Natural killer cell (primary cell): ENCODE results near the gene NR6A1. TPM values are rescaled to one million over a fixed set of nuclear protein-coding genes. Genes with fewer than 3 reads are reported as not detected.

Source experiments
- ATAC-seq, 3 donors: fragments of 150-1000 bp in 2 of 3; fragments of 200-7000 bp in 1 of 3; cut with Tn5 transposase; 1 replicate in 1 of 3; 2 replicates in 2 of 3; pipeline ENCODE4 v1.10.0; 2021; ENCODE audit warnings: mild to moderate bottlenecking in 2 of 3, moderate library complexity in 2 of 3
- DNase-seq, 2 donors: peaks; one replicate each; pipeline versions ENCODE4 v3.0.0 to v3.0.0-alpha.2; 2013 to 2021; ENCODE audit warnings: mixed read lengths in 1 of 2
- H3K27ac ChIP-seq: one replicate; pipeline ENCODE4 v1.5.1; 2013; ENCODE audit warnings: mild to moderate bottlenecking, low read length
- H3K27me3 ChIP-seq: one replicate; pipeline ENCODE4 v1.6.1; 2013; ENCODE audit warnings: low read length; ENCODE audit not compliant: control insufficient read depth, insufficient read depth
- H3K36me3 ChIP-seq: one replicate; pipeline ENCODE4 v1.6.1; 2013; ENCODE audit warnings: low read length; ENCODE audit not compliant: control insufficient read depth, insufficient read depth
- H3K4me1 ChIP-seq: one replicate; pipeline ENCODE4 v1.6.1; 2013; ENCODE audit warnings: low read length; ENCODE audit not compliant: control insufficient read depth, insufficient read depth
- H3K4me3 ChIP-seq: one replicate; pipeline ENCODE4 v1.5.1; 2013; ENCODE audit warnings: low read length
- H3K9me3 ChIP-seq: one replicate; pipeline ENCODE4 v1.6.1; 2013; ENCODE audit warnings: low read length; ENCODE audit not compliant: control insufficient read depth, insufficient read depth
- H3K27ac Mint-ChIP-seq, 2 donors: one replicate each; pipeline ENCODE4 v1.8.0; 2022; ENCODE audit warnings: mild to moderate bottlenecking in 2 of 2, mixed read lengths in 2 of 2, moderate library complexity in 1 of 2
- H3K27me3 Mint-ChIP-seq, 2 donors: one replicate each; pipeline ENCODE4 v1.8.0; 2022; ENCODE audit warnings: low read depth in 2 of 2, mixed read lengths in 2 of 2
- H3K36me3 Mint-ChIP-seq: one replicate; pipeline ENCODE4 v1.8.0; 2022; ENCODE audit warnings: mixed read lengths
- H3K4me1 Mint-ChIP-seq, 2 donors: one replicate each; pipeline ENCODE4 v1.8.0; 2022; ENCODE audit warnings: mixed read lengths in 2 of 2
- H3K4me3 Mint-ChIP-seq: one replicate; pipeline ENCODE4 v1.8.0; 2022; ENCODE audit warnings: mild to moderate bottlenecking, moderate library complexity, mixed read lengths
- H3K9me3 Mint-ChIP-seq, 2 donors: one replicate each; pipeline ENCODE4 v1.8.0; 2022; ENCODE audit warnings: mixed read lengths in 2 of 2
- CTCF ChIP-seq: fragments of 200-600 bp; IDR thresholded peaks from one replicate; pipeline ENCODE4 v1.8.0; 2022; ENCODE audit warnings: antibody characterized with exemption
- WGBS: methylation state at CpG from one replicate; pipeline ENCODE4 v1.1.7; 2013; ENCODE audit warnings: missing lambda C conversion rate; ENCODE audit not compliant: insufficient coverage; 5-methylcytosine and 5-hydroxymethylcytosine counted together
- intact Hi-C: fragments of 100-400 bp; cut with micrococcal nuclease; formaldehyde crosslinking; loops from one replicate; pipeline ENCODE4 v1.14.2; 2022
- total RNA-seq, 4 donors: library from RNA; stranded (reverse); fragments of 120-200 nt in 1 of 4; gene quantifications; one replicate each; pipeline versions ENCODE4 v1.2.3 to v1.2.4, GENCODE V29; 2013 to 2022

The NR6A1 gene
- total RNA-seq, 3 donors from 2014 or later (not counting 1 experiment from before 2014, with no cell fraction given), result 0.07 to 0.75 (median 0.49) TPM

GRCh38 chr9:124639637-124640036, 131.5 kb downstream of the NR6A1 start:
- DNase-seq (no peak), ATAC-seq (peak; percentile 52 to 87 (median 56))
- no peaks in the 10 kb centered on the region for H3K27me3 Mint-ChIP-seq
- intact Hi-C loops, result loop anchor here (2.0 kb wide), 1 partner anchor 17 kb away; no protein-coding TSS in a partner anchor
- H3K36me3 ChIP-seq, result no peaks in the 10 kb centered on the region
- no peaks in the 10 kb centered on the region for H3K9me3 ChIP-seq
- no peaks in the 10 kb centered on the region for H3K27me3 ChIP-seq
- no peak overlapping the region for H3K4me3 ChIP-seq
- peaks cover 27 to 54% of the 10 kb centered on the region in 2 donors for H3K4me1 Mint-ChIP-seq
- H3K36me3 Mint-ChIP-seq, result peaks cover under 1% of the 10 kb centered on the region
- H3K4me1 ChIP-seq, result peaks cover 4% of the 10 kb centered on the region
- H3K27ac Mint-ChIP-seq, result peak overlapping the region; percentile 75 to 87
- H3K27ac ChIP-seq, result peak overlapping the region; percentile 41
- H3K9me3 Mint-ChIP-seq, result no peaks in the 10 kb centered on the region
- H3K4me3 Mint-ChIP-seq, result peak overlapping the region; percentile 58
- TF ChIP-seq CTCF, result no peak

GRCh38 chr9:124635285-124635684, 135.8 kb downstream of the NR6A1 start:
- Mint-ChIP-seq H3K4me3 (no peak overlapping the region), H3K4me1 (peaks cover 43 to 65% of the 10 kb centered on the region in 2 donors), H3K27me3 (no peaks in the 10 kb centered on the region), H3K27ac (peak overlapping the region in 1 of 2 donors; percentile 34), H3K36me3 (no peaks in the 10 kb centered on the region), H3K9me3 (no peaks in the 10 kb centered on the region)
- no peak for TF ChIP-seq CTCF
- H3K27ac ChIP-seq, result no peak overlapping the region
- 72% methylated on average over 5 of the region's 5 CpGs for WGBS
- no peaks in the 10 kb centered on the region for H3K9me3 ChIP-seq
- intact Hi-C loops, result no loop called here
- DNase-seq (no peak), ATAC-seq (peak in 1 of 3 donors; percentile 41)
- H3K27me3 ChIP-seq, result no peaks in the 10 kb centered on the region
- no peaks in the 10 kb centered on the region for H3K36me3 ChIP-seq
- no peak overlapping the region for H3K4me3 ChIP-seq
- H3K4me1 ChIP-seq, result peaks cover under 1% of the 10 kb centered on the region

- no peak for DNase-seq
- Mint-ChIP-seq H3K27ac (peak overlapping the region; percentile 54 to 81), H3K4me1 (peaks cover 36 to 57% of the 10 kb centered on the region in 2 donors), H3K27me3 (no peaks in the 10 kb centered on the region), H3K9me3 (no peaks in the 10 kb centered on the region), H3K36me3 (no peaks in the 10 kb centered on the region), H3K4me3 (peak overlapping the region; percentile 61)
- Histone ChIP-seq H3K4me3 (no peak overlapping the region), H3K36me3 (no peaks in the 10 kb centered on the region), H3K9me3 (no peaks in the 10 kb centered on the region), H3K27ac (no peak overlapping the region), H3K27me3 (no peaks in the 10 kb centered on the region), H3K4me1 (peaks cover 4% of the 10 kb centered on the region)
- no peak for ATAC-seq
- TF ChIP-seq CTCF, result no peak
- WGBS, result 21% methylated on average over 5 of the region's 5 CpGs
- intact Hi-C loops, result no loop called here
These were observed 139.0 kb downstream of the NR6A1 start for GRCh38 chr9:124632077-124632621.

- no peaks in the 10 kb centered on the region for H3K36me3 ChIP-seq
- H3K27me3 ChIP-seq, result no peaks in the 10 kb centered on the region
- DNase-seq (no peak), ATAC-seq (peak in 1 of 3 donors; percentile 30)
- intact Hi-C loops, result no loop called here
- no peaks in the 10 kb centered on the region for H3K27me3 Mint-ChIP-seq
- H3K4me3 ChIP-seq, result no peak overlapping the region
- H3K27ac Mint-ChIP-seq, result peak overlapping the region; percentile 54 to 81
- H3K36me3 Mint-ChIP-seq, result no peaks in the 10 kb centered on the region
- H3K4me1 Mint-ChIP-seq, result peaks cover 36 to 54% of the 10 kb centered on the region in 2 donors
- no peak for TF ChIP-seq CTCF
- H3K27ac ChIP-seq, result no peak overlapping the region
- H3K9me3 Mint-ChIP-seq, result no peaks in the 10 kb centered on the region
- no peaks in the 10 kb centered on the region for H3K9me3 ChIP-seq
- H3K4me1 ChIP-seq, result peaks cover 10% of the 10 kb centered on the region
- H3K4me3 Mint-ChIP-seq, result peak overlapping the region; percentile 37
These were observed 139.8 kb downstream of the NR6A1 start for GRCh38 chr9:124631326-124631725.
